ENCODE data around the gene CHURC1.

Gene CHURC1

DNA sequence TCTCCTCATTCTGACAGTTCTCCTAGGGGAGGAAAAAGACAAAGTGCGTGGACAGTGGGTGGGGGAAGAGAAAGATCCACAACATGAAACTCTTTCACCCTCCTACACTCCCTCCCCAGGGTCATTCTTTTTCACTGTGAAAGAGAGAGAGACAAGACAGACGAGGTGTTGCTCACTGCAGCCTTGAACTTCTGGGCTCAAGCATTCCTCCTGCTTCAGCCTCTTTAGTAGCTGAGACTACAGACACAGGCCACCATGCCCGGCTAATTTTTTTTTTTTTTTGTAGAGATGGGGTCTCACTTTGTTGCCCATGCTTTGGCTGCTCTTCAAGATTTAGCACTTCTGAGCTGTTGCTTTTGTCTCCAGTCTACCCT lies 25.5 kb downstream of the CHURC1 start:
- no peak for DNase-seq

DNA sequence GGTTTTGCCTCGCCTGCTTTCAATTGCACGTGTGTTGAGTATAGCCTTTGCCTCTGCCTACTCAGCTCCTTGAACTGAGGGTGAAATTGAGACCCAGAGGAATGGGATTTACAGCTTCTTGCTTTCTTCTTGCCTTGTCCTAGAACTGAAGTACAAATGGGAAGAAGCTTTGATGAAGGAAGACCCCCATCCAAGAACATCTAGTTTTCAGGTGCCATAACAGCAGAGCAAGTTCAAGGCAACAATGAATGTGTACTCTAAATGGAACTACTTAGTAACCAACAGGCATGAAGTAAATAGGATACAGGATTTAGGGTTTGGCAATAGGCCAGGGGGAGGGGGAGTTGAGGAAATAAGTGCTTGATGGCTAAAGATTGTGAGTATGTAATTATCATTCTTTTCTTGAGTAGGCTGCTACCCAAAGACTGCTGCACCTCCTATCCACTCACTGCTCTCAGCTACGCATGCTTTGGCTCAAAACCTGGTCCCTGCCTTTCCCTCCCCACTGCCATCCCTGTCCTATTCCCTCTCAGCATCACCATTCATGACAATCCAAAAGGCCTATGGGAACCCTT lies 26.2 kb downstream of the CHURC1 start:
- DNase-seq, result no peak

DNA sequence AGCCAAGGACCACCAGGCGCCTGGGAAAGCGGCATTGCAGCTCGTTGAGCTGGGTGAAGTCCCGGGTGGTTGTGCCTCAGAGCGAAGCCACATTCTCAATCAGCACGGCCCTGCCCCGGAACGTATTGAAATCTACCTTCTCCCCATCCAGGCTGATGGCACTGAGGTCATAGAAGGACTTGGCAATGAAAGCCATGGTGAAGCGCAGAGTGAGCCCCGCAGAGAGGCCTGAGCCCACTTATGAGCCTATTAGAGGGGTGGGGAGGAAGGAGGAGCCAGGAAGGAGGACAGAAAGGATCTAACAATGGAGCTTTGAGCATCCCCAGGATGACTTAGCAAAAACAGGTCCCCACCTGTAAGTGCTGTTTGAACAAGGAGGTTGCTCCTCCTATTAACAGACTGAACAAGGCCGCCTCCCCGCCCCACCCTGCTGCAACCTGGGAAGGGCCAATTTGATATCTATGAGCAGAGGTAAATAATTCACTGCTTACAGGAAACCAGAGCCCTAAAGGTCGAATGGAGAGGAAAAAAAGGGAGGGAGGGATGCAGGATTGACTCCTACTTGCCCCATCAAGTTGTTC lies 28.4 kb downstream of the CHURC1 start, which contains the start of gene GPX2:
GPX2 (minus strand) TSS at position 215 of the 581 bp plus-strand sequence; CDS start at position 196, 19 bp downstream.
- no peak for DNase-seq

DNA sequence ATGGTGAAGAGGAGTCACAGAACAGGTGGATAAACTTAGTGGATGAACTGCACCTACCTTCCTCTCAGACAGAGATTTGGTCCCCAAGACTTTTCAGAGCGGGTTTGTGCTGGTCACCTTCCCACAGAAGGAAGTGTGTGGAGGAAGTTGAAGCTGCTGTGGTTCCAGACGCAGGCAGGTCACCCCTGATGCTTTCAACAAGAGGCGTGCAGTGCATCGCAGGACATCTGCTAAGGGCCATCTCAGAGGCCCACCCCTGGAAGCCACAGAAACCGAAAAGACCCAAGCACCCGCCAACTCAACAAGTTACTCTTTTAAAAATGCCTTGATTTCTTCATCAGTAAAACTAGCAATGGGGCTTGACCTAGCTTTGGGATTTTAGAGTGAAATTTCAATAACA lies 29.3 kb downstream of the CHURC1 start:
- DNase-seq, result no peak

DNA sequence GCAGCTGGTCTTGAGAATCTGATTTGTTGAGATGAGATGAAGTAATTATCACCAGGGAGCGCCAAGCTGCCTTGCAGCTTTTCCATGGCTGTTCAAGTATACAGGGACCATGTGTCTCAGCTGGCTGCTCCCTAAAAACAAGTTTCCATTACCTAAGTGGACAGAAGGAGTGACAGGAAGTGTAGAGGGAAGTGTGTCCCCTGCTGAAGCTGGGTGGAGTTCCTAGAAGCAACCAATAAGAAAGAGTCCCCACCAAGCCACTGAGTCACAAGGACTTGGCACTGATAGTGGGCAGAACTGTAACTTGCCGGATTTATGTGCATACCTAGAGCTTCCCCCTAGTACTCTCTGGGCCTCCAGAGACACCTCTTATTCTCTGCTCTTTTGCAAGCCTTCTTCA lies 29.8 kb downstream of the CHURC1 start:
- DNase-seq, result no peak

DNA sequence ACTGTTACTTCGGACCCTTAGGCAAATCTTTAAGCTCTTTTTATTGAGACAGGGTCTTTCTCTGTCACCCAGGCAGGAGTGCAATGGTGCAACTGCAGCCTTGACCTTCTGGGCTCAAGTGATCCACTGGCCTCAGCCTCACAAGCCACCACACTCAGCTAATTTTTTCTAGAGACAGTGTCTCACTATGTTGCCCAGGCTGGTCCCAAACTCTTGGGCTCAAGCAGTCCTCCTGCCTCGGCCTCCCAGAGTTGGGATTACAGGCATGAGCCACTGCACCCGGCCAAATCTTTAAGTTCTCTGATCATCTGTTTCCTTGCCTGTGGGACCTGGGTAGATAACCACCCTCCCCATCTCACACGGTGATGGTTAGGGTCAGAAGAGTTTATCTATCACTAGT lies 30.6 kb downstream of the CHURC1 start:
- no peak for DNase-seq

DNA sequence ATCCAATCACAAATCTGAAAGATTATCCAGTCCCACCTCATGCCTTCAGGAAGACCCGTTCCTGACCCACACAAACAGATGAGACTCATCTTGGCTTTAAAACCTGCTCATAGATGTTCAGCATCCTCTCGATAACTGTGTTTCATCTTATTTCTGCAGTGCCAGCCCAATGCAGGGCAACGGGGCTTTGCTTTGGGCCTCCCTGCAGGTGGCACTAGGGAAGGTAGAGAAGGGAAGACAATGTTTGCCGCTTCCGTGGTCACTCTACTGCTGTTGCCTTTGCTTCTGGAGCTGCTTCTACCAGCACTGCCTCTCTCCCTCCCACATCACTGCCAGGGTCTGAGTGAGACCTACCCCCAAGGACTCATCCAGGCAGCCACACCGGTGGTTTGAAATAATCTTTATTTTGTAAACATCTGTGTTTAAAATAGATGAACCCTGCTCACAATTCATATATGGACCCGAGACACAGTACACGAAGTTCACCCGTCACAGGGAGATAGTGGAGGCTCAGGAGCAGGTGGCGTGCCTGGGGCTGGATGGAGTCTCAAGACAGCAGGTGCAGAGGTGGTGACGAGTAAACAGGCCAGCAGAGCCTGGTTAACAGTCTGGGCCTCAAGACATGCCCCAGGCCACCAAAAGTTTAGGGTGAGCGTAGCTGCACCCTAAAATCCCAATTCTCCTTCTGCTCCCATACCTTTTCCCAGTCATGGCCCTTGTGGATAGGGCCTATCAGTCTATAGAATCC lies 31.4 kb downstream of the CHURC1 start:
- DNase-seq, result no peak

DNA sequence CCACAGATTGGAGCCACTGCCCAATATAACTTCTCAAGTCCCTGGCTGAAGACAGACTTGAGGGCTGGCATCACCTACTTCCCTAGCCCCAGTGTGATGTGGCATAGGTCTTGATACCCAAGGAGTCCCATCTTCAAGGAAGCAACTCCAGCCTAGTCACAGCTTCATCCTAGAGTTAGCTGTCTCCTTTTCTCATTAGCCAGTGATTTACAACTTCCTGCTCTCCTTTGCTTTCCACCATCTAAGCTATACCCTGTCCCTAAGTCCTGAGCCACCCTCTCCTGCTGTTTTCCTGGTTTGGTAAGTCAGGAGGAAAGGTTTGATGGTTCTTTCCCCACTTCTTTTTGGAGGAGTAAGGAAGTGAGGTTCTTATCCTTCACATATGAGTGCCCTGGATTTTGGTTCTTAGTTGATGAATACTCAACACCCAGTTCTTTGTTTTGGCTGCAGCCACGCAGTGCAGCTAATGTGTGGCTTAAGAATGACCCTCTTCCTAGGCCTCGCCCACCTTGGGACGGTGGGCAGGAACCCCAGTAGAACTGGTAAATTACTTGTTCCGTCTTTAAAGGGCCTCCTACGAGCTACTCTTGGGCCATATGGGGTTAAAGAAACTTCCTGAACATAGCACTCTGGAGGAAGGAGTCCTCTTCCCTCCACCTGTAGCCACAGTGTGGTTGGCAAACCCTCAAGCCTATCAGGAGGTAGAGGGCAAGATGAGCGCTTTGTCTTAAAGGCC lies 32.2 kb downstream of the CHURC1 start:
- no peak for DNase-seq

DNA sequence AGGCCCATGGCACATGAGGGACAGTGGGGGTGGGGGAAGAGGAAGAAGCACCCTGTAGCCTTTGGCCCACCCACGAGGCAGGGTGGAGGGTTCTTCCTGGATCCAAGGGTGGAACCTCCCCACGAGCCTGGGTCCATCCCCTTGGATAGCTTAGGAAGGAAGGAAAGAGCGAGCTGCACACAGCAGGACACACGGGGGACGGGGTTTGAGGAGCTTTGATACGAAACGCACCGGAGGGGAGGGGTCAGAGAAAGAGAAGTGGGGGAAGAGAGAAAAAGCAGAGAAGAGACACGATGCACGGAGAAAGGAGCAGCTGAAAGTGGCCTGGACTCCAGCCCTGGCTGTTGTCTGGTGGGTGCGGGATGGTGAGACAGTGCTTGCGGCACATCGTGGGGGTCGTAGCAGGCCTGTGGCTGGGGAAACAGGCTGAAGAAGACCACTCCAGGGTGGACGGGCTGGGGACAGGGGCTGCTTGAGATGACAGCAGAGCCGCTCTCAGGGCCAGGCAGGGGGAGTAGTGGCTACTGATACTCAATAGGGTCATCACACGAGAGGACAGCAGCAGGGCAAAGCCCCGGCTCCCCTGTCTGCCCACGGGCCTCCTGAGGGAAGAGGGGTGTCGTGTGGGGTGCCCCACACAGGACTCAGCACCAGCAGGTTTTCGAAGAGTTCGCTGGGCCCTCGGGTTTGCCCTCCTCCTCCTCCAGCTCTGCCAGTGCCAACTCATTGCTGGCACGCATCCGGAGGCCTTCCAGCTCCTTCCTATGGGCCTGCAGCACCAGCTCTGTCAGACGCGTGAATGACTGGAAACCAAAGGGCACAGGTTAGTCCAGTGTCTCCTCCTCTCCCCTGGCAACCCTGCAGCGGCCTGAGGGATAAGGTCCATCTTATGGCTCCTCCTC lies 33.7 kb downstream of the CHURC1 start:
- no peak for DNase-seq

DNA sequence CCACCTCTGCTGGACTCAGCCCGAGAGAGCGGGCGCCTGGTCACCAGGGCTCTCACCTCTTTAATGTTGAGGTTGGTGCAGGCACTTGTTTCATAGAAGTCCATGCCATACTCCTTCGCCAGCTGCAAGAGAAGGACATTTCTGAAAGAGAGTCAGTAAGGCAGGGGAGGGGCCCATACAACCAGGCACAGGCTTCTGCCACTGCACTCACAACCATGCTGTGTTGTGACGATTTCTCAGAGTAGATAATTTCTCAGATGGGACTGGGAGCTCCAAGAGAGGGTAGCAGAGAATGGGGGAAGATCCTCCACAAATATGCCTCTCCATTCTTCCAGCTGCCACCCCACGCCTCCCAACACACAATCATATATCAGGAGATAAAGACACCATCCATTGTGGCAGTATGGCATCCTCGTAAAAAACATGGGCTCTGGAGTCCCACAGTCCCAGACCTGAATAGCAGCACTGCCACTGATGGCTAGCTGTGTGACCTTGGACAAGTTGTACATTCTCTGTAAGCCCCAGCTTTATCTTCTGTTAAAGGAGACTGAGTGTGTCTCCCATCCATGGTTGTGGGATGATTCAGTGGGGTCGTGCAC lies 34.5 kb downstream of the CHURC1 start:
- DNase-seq, result no peak

DNA sequence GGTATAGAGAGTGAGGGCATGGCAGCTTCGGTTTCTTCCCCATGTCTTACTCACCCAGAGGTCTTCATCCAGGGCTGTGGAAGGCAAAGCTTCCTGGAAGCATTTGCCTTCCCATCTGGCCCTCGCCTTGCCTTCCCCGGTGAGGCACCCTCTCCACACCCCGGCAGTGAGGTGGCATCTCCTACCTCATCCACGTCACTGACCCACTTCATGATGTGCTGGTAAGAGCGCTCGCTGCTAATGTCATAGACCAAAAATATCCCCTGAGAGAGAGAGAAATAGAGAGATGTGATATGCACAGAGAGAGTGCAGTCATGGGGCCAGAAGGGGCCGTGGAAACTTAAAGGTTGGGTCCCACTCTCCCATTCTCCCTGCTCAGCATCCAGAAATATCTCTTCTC lies 36.6 kb downstream of the CHURC1 start:
- DNase-seq, result no peak

DNA sequence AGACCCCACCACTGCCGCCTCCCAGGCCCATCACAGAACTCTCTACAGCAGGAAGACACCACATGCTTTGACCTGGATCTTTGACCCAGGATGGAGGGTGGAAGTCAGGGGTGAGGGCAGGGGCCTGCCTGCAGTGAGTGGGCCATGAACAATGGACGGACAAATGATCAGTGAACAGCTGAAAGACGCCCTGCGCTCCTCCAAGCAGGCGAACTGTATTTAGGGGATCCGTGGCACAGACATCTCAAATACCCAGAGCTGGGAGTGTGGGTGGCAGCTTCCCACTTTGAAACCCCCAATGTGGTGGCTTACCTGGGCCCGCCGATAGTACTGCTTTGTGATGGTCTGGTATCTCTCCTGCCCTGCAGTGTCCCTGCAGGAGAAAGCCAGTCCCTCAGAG lies 37.0 kb downstream of the CHURC1 start:
- no peak for DNase-seq

DNA sequence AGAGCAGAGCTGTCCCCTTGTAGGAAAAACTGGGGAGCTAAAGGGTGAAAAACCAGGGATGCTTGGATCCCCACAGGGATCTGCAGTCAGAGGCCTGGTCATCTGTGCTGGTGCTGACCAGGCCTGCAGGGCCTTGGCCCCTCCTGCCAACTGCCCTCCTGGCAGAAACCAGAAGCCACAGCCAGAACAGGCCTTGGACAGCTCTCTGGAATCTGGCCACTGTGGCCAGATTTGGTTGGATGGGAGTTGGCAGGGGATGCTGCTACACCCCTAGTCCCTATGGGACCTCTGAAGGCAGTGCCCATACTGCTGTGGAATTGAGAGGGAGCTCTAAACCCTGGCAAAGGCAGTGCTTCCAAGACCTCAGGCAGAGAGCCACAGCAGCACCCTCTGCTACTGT lies 37.5 kb downstream of the CHURC1 start:
- DNase-seq, result no peak

DNA sequence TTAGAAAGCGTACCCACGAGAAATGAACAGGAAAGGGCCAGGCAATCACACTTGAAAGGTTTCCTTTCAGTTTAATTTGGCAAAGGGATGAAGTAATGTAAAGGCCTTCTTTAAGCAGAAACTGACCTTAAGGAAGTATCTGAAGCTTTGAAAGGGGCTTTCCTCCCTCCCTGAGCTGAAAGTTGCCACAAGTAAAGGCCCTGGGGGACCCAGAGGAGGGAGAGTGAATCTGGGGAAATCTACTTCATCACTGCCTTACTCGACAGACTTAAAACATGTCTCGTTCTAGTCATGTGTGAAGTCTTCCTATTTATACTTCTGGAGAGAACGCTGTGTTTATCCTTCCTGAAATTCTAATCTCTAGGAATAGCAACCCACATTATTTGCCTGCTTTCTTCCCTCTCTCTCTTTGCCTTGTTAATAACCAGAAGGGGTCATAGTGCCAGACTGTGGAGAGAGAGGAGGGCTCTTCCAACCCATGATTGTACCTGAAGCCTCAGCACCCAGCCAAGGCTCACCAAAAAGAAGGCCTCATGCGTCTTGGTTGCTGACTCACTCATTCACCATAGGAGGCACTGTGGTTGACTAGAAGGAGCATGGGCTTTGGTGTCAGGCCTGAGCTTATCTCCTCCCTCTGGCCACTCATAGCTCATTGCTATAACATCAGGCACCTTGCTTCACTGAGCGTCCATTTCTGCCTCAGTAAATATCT lies 38.5 kb downstream of the CHURC1 start:
- no peak for DNase-seq

DNA sequence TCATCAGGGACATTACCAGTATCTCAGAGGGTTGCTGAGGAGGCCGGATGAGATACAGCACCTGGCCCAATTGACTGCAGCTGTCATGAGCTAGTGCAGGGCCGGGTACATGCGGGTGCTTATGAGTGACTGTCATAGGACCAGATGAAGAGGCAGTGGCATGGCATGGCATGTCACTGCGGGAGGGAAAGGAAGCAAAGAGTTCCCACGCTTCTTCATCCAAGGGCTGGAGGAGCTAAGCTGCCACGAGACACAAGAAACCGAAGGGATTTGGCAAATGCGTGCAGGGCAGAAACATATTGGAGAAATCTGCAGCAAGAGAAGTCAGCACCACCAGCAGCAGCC lies 39.0 kb downstream of the CHURC1 start:
- no peak for DNase-seq

DNA sequence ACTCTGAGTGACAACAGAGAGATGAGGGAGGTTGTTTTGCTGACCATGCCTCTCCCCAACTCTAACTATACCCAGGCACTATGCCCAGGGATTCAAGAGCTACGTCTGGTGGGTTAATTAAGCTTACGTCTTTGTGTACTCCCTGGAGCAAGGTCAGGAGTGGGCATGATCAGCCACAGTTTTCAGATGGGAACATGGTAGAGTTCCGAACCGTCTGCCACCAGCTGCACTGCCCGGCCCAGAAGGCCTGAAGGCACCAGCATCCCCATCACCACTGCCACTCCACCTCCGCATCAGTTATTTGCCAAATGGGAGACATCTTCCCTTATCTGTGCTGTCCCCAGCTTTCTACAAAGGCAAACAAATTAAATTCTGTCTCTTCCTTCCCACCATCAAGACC lies 39.4 kb downstream of the CHURC1 start:
- no peak for DNase-seq

DNA sequence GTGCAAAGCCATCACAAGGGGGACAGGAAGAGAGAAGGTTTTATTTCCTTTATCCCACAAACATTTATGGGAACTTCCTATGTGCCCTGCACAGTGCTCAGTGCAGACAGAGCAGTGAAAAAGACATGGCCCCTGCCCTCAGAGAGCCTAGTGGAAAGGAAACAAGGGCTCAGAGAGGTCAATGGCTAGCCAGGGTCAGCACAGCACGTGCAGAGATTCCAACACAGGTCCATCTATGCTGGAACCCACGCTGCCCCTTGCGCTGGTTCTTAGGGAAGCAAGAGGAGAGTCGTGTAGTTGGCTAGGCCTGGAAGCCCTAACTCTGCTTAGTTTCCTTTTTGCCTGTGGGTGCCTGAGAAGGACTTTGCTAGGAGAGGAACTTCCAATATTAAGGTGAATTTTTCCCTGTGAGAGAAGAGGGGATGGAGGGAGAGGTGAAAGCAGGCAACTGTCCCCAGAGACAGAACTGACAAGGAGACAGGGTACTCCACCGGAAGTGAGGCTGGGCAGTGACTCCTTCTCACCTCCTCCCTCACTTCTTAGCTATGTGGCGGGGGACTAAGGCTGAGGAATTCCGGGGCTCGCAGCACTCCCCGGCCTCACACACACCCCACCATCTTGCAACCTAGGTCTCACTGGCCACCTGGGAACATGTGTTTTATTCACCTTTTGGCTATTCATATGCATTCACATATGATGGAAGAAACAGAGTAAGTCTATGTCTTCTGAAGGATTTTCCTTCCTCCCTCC lies 40.4 kb downstream of the CHURC1 start:
- no peak for DNase-seq

DNA sequence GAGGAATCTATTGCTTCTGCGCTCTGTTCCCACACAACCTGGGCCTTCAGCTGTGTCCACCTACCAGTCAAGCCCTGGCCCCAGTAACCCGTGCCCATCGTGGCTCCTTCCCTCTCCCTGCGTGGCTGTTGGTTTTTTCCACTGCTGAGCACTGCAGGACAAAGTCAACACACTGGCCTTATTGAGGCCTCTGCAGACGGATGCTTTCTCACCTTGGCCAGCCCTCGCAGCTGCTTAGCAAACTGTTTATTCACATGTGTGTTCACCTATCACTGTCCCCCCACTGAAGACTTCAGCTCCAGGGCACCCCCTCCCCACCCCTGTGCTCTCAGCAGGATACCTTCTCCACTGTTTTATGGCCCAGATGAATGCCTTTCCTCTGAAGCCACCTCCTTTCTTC lies 41.0 kb downstream of the CHURC1 start:
- no peak for DNase-seq

DNA sequence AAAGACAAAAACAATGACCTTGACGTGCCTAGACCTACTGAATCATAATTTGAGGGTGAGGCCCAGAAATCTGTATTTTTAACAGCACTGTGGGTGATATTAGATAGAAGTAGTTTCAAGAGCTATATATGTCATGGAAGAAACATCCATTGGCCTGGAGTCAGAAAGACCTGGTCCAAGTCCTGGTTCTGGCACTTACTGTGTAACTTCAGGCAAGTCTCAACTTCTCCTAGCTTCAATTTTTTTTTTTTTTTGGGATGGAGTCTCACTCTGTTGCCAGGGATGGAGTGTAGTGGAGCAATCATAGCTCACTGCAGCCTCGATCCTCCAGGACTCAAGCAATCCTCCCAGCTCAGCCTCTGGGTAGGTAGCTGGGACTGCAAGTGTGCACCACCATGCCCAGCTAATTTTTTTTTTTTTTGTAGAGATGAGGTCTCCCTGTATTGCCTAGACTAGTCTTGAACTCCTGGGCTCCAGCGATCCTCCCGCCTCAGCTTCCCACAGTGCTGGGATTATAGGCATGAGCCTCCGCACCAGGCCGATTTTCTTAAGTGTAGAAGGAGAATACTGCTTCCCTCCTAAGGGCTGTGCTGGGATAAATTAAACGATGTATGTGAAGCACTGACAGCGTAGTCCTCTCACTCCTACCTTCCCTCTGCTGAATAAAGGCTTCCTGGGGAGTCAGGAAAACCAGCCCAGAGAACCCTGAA lies 42.6 kb downstream of the CHURC1 start:
- no peak for DNase-seq

DNA sequence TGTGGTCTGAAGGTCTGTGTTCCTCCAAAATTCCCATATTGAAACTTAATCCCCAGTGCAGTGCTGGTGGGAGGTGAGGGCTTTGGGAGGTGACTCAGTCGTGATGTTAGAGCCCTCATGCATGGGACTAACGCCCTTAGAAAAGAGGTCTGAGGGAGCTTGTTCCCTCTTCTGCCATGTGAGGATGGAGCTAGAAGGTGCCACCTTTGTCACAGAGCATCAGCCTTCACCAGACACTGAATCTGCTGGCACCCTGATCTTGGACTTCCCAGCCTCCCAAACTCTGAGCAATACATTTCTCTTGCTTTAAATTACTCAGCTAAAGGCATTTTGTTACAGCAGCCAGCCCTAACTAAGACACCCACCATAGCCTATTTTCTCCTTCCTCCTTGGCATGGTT lies 43.9 kb downstream of the CHURC1 start:
- no peak for DNase-seq

Measured in cortex of kidney (tissue), 1 donor.